Measurements from ENCODE around the gene NSUN6. TPM values are rescaled to one million over a fixed set of nuclear protein-coding genes. Genes with fewer than 3 reads are reported as not detected.

Gene NSUN6
- total and polyA plus RNA-seq, 3 experiments from 2014 or later, result 8.6 to 16.4 (median 14.1) TPM

DNA sequence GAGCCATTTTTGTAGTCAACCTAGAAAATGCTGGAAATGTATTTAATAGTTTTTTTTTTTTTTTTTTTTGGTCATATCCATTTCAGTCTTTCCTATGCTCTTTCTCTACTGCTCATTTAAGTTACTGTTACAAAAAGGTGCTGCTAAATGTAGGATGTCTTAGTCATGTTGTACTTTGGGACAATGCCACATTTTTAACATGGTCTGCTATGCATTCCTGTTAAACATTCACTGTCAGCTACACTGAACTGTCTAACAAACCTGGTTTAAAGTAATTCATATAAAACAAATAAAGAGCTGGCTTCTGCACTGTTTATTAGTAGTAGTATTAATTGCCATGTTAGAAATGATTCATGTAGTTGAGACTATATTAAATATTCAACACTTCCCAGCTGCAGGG is 108.6 kb downstream of the NSUN6 start:
- Mint-ChIP-seq H3K9me3 (no peaks in the 10 kb centered on the region), H3K4me1 (no peaks in the 10 kb centered on the region), H3K27me3 (no peaks in the 10 kb centered on the region), H3K36me3 (peaks cover 23 to 73% (median 35%) of the 10 kb centered on the region in 3 donors), H3K4me3 (no peak overlapping the region), H3K27ac (no peak overlapping the region)
- ChIA-PET CTCF (no interaction called here), POLR2A (no interaction called here)
- H3K36me3 ChIP-seq (ENCODE audit: insufficient read depth, low read length), result no peaks in the 10 kb centered on the region
- H3K27ac ChIP-seq (ENCODE audit: low read depth, low read length), result no peak overlapping the region
- no peaks in the 10 kb centered on the region for H3K27me3 ChIP-seq (ENCODE audit: insufficient read depth, low read length, poor library complexity, severe bottlenecking)
- no peak overlapping the region for H3K4me3 ChIP-seq (ENCODE audit: low read length)
- H3K9me3 ChIP-seq (ENCODE audit: low read length), result no peaks in the 10 kb centered on the region
- no peak for DNase-seq
- no peaks in the 10 kb centered on the region for H3K4me1 ChIP-seq (ENCODE audit: insufficient read depth, low read length)

DNA sequence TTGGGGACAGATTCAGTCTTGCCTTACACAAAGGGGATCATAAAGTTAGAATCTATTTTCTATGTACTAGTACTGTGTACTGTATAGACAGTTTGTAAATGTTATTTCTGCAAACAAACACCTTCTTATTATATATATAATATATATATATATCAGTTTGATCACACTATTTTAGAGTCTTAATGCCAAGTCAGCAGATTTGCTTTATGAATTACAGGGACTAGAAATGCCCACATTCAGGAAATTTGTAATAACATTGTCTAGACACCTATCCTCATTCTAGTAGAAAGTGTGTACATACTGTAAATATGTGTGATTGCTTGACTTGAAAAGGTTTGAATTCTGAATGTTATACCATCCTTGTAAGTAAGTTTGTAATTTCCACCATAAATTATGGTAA is 111.2 kb downstream of the NSUN6 start:
- no peak overlapping the region for H3K27ac Mint-ChIP-seq
- H3K4me3 Mint-ChIP-seq, result no peak overlapping the region
- H3K27me3 Mint-ChIP-seq, result no peaks in the 10 kb centered on the region
- ChIA-PET CTCF (no interaction called here), POLR2A (no interaction called here)
- H3K4me1 ChIP-seq (ENCODE audit: insufficient read depth, low read length), result no peaks in the 10 kb centered on the region
- no peaks in the 10 kb centered on the region for H3K4me1 Mint-ChIP-seq
- DNase-seq, result no peak
- no peaks in the 10 kb centered on the region for H3K27me3 ChIP-seq (ENCODE audit: insufficient read depth, low read length, poor library complexity, severe bottlenecking)
- H3K4me3 ChIP-seq (ENCODE audit: low read length), result no peak overlapping the region
- H3K36me3 Mint-ChIP-seq, result peaks cover 22 to 68% (median 38%) of the 10 kb centered on the region in 3 donors
- H3K36me3 ChIP-seq (ENCODE audit: insufficient read depth, low read length), result no peaks in the 10 kb centered on the region
- H3K9me3 Mint-ChIP-seq, result no peaks in the 10 kb centered on the region
- H3K27ac ChIP-seq (ENCODE audit: low read depth, low read length), result no peak overlapping the region
- H3K9me3 ChIP-seq (ENCODE audit: low read length), result no peaks in the 10 kb centered on the region

- Mint-ChIP-seq H3K36me3 (peaks cover 21 to 65% (median 34%) of the 10 kb centered on the region in 3 donors), H3K4me1 (no peaks in the 10 kb centered on the region), H3K9me3 (no peaks in the 10 kb centered on the region), H3K4me3 (no peak overlapping the region), H3K27me3 (no peaks in the 10 kb centered on the region), H3K27ac (no peak overlapping the region)
- Histone ChIP-seq H3K4me3 (ENCODE audit: low read length) (no peak overlapping the region), H3K4me1 (ENCODE audit: insufficient read depth, low read length) (no peaks in the 10 kb centered on the region), H3K27me3 (ENCODE audit: insufficient read depth, low read length, poor library complexity, severe bottlenecking) (no peaks in the 10 kb centered on the region), H3K9me3 (ENCODE audit: low read length) (no peaks in the 10 kb centered on the region), H3K27ac (ENCODE audit: low read depth, low read length) (no peak overlapping the region), H3K36me3 (ENCODE audit: insufficient read depth, low read length) (no peaks in the 10 kb centered on the region)
- ChIA-PET CTCF (no interaction called here), POLR2A (no interaction called here)
- DNase-seq, result no peak
These were observed 112.1 kb downstream of the NSUN6 start for GRCh38 chr10:18539335-18539734.

DNA sequence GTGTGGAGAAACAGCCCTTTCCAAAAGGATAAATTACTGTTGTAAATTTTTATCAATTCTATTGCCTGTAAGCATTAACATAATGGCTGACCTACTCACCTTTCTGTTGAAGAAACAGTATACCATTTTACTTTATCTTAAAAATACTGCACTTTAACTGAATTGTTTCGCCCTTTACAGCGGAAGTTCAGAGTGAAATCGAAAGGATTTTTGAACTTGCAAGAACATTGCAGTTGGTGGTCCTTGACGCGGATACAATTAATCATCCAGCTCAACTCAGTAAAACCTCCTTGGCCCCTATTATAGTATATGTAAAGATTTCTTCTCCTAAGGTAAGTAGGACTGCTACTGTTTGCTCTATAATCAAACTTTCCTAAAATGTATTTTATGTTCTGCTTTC is 117.5 kb downstream of the NSUN6 start:
- CTCF ChIA-PET, result no interaction called here
- peaks cover 14 to 41% (median 21%) of the 10 kb centered on the region in 3 donors for H3K36me3 Mint-ChIP-seq
- H3K9me3 Mint-ChIP-seq, result no peaks in the 10 kb centered on the region
- Histone ChIP-seq H3K9me3 (ENCODE audit: low read length) (no peaks in the 10 kb centered on the region), H3K36me3 (ENCODE audit: insufficient read depth, low read length) (no peaks in the 10 kb centered on the region), H3K27me3 (ENCODE audit: insufficient read depth, low read length, poor library complexity, severe bottlenecking) (no peaks in the 10 kb centered on the region), H3K27ac (ENCODE audit: low read depth, low read length) (no peak overlapping the region), H3K4me1 (ENCODE audit: insufficient read depth, low read length) (no peaks in the 10 kb centered on the region), H3K4me3 (ENCODE audit: low read length) (no peak overlapping the region)
- H3K4me3 Mint-ChIP-seq, result no peak overlapping the region
- no peak for DNase-seq
- no peaks in the 10 kb centered on the region for H3K27me3 Mint-ChIP-seq
- POLR2A ChIA-PET, result no interaction called here
- no peak overlapping the region for H3K27ac Mint-ChIP-seq
- H3K4me1 Mint-ChIP-seq, result no peaks in the 10 kb centered on the region

GRCh38 chr10:18532881-18533535 is 118.4 kb downstream of the NSUN6 start:
- Mint-ChIP-seq H3K27ac (no peak overlapping the region), H3K9me3 (no peaks in the 10 kb centered on the region), H3K4me1 (no peaks in the 10 kb centered on the region), H3K4me3 (no peak overlapping the region), H3K36me3 (peaks cover 14 to 35% (median 16%) of the 10 kb centered on the region in 3 donors), H3K27me3 (no peaks in the 10 kb centered on the region)
- Histone ChIP-seq H3K4me1 (ENCODE audit: insufficient read depth, low read length) (no peaks in the 10 kb centered on the region), H3K27ac (ENCODE audit: low read depth, low read length) (no peak overlapping the region), H3K9me3 (ENCODE audit: low read length) (no peaks in the 10 kb centered on the region), H3K4me3 (ENCODE audit: low read length) (no peak overlapping the region), H3K36me3 (ENCODE audit: insufficient read depth, low read length) (no peaks in the 10 kb centered on the region), H3K27me3 (ENCODE audit: insufficient read depth, low read length, poor library complexity, severe bottlenecking) (no peaks in the 10 kb centered on the region)
- ChIA-PET POLR2A (no interaction called here), CTCF (interaction anchor here (0.8 kb wide), 1 partner anchor 279 kb away, joined by 4 read pairs; no protein-coding TSS in a partner anchor)
- no peak for DNase-seq

DNA sequence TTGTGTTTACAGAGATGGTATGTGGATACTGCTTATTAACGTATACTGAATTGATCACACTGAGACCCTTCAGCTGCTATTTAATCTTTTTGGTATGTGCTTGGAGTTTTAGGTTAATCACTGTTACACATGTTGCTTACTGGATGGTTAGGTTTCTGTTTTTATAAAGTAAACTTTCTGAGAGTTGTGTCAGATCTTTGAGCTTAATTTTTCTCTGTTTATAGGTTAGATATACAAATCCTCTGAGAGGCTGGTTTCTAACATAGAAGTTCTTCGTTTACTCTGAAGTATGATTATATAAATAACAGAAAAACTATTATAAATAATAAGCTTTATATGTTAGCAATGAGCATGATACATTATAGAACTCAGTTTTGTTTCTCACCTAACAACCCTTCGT is 123.1 kb downstream of the NSUN6 start:
- peaks cover 6 to 15% (median 10%) of the 10 kb centered on the region in 3 donors for H3K36me3 Mint-ChIP-seq

GRCh38 chr10:18527687-18528086 is 123.7 kb downstream of the NSUN6 start:
- CTCF ChIA-PET, result no interaction called here

More for the DNA sequence above, 123.1 kb downstream of the NSUN6 start:
- Mint-ChIP-seq H3K4me1 (no peaks in the 10 kb centered on the region), H3K4me3 (no peak overlapping the region), H3K27me3 (no peaks in the 10 kb centered on the region), H3K9me3 (no peaks in the 10 kb centered on the region), H3K27ac (peak overlapping the region in 1 of 8 donors; percentile 6)
- ChIA-PET CTCF (no interaction called here), POLR2A (no interaction called here)
- Histone ChIP-seq H3K36me3 (ENCODE audit: insufficient read depth, low read length) (no peaks in the 10 kb centered on the region), H3K27ac (ENCODE audit: low read depth, low read length) (no peak overlapping the region), H3K4me1 (ENCODE audit: insufficient read depth, low read length) (no peaks in the 10 kb centered on the region), H3K9me3 (ENCODE audit: low read length) (no peaks in the 10 kb centered on the region), H3K27me3 (ENCODE audit: insufficient read depth, low read length, poor library complexity, severe bottlenecking) (no peaks in the 10 kb centered on the region), H3K4me3 (ENCODE audit: low read length) (no peak overlapping the region)
- DNase-seq, result no peak

DNA sequence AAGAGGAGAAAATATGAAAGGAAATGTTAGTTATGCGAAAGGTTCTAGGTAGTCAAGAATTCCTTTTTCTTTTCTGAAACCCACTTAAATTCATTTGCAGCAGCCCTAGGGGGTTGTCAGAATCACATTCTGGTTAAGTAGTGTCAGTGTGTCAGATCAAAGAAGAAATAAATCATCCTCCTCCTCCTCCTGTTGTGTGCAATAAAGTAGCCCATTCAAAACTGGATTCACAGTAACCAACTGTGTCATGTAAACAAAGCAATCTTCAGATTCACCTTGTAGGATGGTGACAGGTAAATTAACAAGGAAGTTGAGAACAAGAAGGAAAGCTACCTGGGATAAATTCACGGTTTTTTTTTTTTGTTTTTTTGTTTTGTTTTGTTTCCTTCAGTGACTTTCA is 127.5 kb downstream of the NSUN6 start:
- H3K27me3 ChIP-seq (ENCODE audit: insufficient read depth, low read length, poor library complexity, severe bottlenecking), result no peaks in the 10 kb centered on the region
- ChIA-PET POLR2A (no interaction called here), CTCF (interaction anchor here (0.6 kb wide), 1 partner anchor 1682 kb away, joined by 3 read pairs; no protein-coding TSS in a partner anchor)
- DNase-seq, result no peak
- H3K9me3 Mint-ChIP-seq, result peaks cover 0 to 3% (median 0%) of the 10 kb centered on the region in 5 donors
- no peaks in the 10 kb centered on the region for H3K9me3 ChIP-seq (ENCODE audit: low read length)
- H3K27me3 Mint-ChIP-seq, result peaks cover 0 to 3% of the 10 kb centered on the region in 2 donors
- no peak overlapping the region for H3K4me3 Mint-ChIP-seq
- peaks cover 3 to 6% (median 5%) of the 10 kb centered on the region in 3 donors for H3K36me3 Mint-ChIP-seq
- H3K4me3 ChIP-seq (ENCODE audit: low read length), result no peak overlapping the region
- no peak overlapping the region for H3K27ac ChIP-seq (ENCODE audit: low read depth, low read length)
- no peak overlapping the region for H3K27ac Mint-ChIP-seq
- no peaks in the 10 kb centered on the region for H3K4me1 ChIP-seq (ENCODE audit: insufficient read depth, low read length)
- H3K4me1 Mint-ChIP-seq, result no peaks in the 10 kb centered on the region
- H3K36me3 ChIP-seq (ENCODE audit: insufficient read depth, low read length), result no peaks in the 10 kb centered on the region

More at GRCh38 chr10:18527687-18528086, 123.7 kb downstream of the NSUN6 start:
- Mint-ChIP-seq H3K4me1 (no peaks in the 10 kb centered on the region), H3K36me3 (peaks cover 6 to 15% (median 10%) of the 10 kb centered on the region in 3 donors), H3K4me3 (no peak overlapping the region), H3K9me3 (no peaks in the 10 kb centered on the region), H3K27me3 (no peaks in the 10 kb centered on the region), H3K27ac (no peak overlapping the region)
- Histone ChIP-seq H3K27me3 (ENCODE audit: insufficient read depth, low read length, poor library complexity, severe bottlenecking) (no peaks in the 10 kb centered on the region), H3K9me3 (ENCODE audit: low read length) (no peaks in the 10 kb centered on the region), H3K4me1 (ENCODE audit: insufficient read depth, low read length) (no peaks in the 10 kb centered on the region), H3K36me3 (ENCODE audit: insufficient read depth, low read length) (no peaks in the 10 kb centered on the region), H3K27ac (ENCODE audit: low read depth, low read length) (no peak overlapping the region), H3K4me3 (ENCODE audit: low read length) (no peak overlapping the region)
- POLR2A ChIA-PET, result no interaction called here
- DNase-seq, result no peak
